H1 (cell line): ENCODE data around the gene DSE. TPM values are rescaled to one million over a fixed set of nuclear protein-coding genes. Genes with fewer than 3 reads are reported as not detected.

Experiments used
- CTCF ChIA-PET: fragments of 300-600 bp; sonication (Branson Sonifier 250); formaldehyde crosslinking; loops from one replicate; lab custom pipeline; 2021; ENCODE audit not compliant: partially characterized antibody; lab: Charles Lee
- POLR2A ChIA-PET: fragments of 300-600 bp; sonication (Branson Sonifier 250); formaldehyde crosslinking; loops from one replicate; lab custom pipeline; 2021; ENCODE audit warnings: inconsistent platforms; ENCODE audit not compliant: partially characterized antibody; lab: Charles Lee
- DNase-seq, 2 experiments: peaks; one replicate each; pipeline versions ENCODE4 v3.0.0 to v3.0.0-alpha.2; 2010 to 2022; ENCODE audit warnings: low spot score in 2 of 2, low read depth in 1 of 2, mixed read lengths in 1 of 2
- FAIRE-seq: peaks from 2 replicates; lab custom pipeline; 2011; peaks lifted over from hg19 to GRCh38; lab: Jason Lieb, UNC
- H2AFZ ChIP-seq: 2 replicates; pipeline ENCODE4 v1.8.1; 2012; ENCODE audit warnings: low read length, inconsistent platforms
- H2AK5ac ChIP-seq: 2 replicates; pipeline ENCODE4 v1.6.1; 2013; ENCODE audit warnings: low read depth, low read length
- H2BK120ac ChIP-seq: replicated peaks from 2 replicates; pipeline ENCODE3; 2013; ENCODE audit warnings: low read depth, low read length, inconsistent platforms
- H2BK12ac ChIP-seq: 2 replicates; pipeline ENCODE4 v1.6.1; 2013; ENCODE audit warnings: low read depth, low read length
- H2BK15ac ChIP-seq: 2 replicates; pipeline ENCODE4 v1.6.1; 2013; ENCODE audit warnings: low read length
- H2BK20ac ChIP-seq: 2 replicates; pipeline ENCODE4 v1.6.1; 2013; ENCODE audit warnings: low read length
- H2BK5ac ChIP-seq: 2 replicates; pipeline ENCODE4 v1.6.1; 2013; ENCODE audit warnings: low read depth, low read length
- H3K14ac ChIP-seq: 2 replicates; pipeline ENCODE4 v1.6.1; 2013; ENCODE audit warnings: inconsistent platforms; ENCODE audit not compliant: insufficient read length
- H3K18ac ChIP-seq: 2 replicates; pipeline ENCODE4 v1.6.1; 2013; ENCODE audit warnings: low read length; ENCODE audit errors: extremely low read depth
- H3K23ac ChIP-seq: 2 replicates; pipeline ENCODE4 v1.6.1; 2013; ENCODE audit warnings: inconsistent platforms; ENCODE audit not compliant: insufficient read length
- H3K23me2 ChIP-seq: 2 replicates; pipeline ENCODE4 v1.6.1; 2013; ENCODE audit warnings: low read depth, low read length
- H3K27ac ChIP-seq: 2 replicates; pipeline ENCODE4 v1.6.1; 2011; ENCODE audit warnings: low read depth, low read length, inconsistent platforms
- H3K27me3 ChIP-seq, 4 experiments: replicated peaks in 1 of 4; 1 replicate in 1 of 4; 2 replicates in 3 of 4; pipeline versions ENCODE4 v1.6.1 to v1.8.1; 2011 to 2013; ENCODE audit warnings: low read length in 3 of 4, mild to moderate bottlenecking in 3 of 4, inconsistent platforms in 2 of 4, mixed read lengths in 2 of 4, moderate library complexity in 1 of 4; ENCODE audit not compliant: control insufficient read depth in 3 of 4, insufficient read depth in 3 of 4; ENCODE audit errors: extremely low read depth in 1 of 4
- H3K36me3 ChIP-seq, 4 experiments: 2 replicates each; pipeline versions ENCODE4 v1.6.1 to v1.8.1; 2011 to 2013; ENCODE audit warnings: mild to moderate bottlenecking in 4 of 4, low read length in 3 of 4, moderate library complexity in 2 of 4, control low read depth in 1 of 4, inconsistent platforms in 1 of 4; ENCODE audit not compliant: insufficient read depth in 4 of 4, control insufficient read depth in 2 of 4
- H3K4ac ChIP-seq: replicated peaks from 2 replicates; pipeline ENCODE3; 2013; ENCODE audit warnings: low read length, low read depth, mixed read lengths, inconsistent platforms; ENCODE audit not compliant: insufficient read length
- H3K4me1 ChIP-seq, 4 experiments: replicated peaks in 1 of 4; 1 replicate in 1 of 4; 2 replicates in 3 of 4; pipeline versions ENCODE4 v1.6.1 to v1.8.1; 2011 to 2013; ENCODE audit warnings: low read length in 3 of 4, inconsistent platforms in 2 of 4, mixed read lengths in 1 of 4; ENCODE audit not compliant: insufficient read depth in 4 of 4, control insufficient read depth in 3 of 4
- H3K4me2 ChIP-seq, 2 experiments: 2 replicates each; pipeline versions ENCODE4 v1.6.1 to v1.8.1; 2011 to 2013; ENCODE audit warnings: low read depth in 2 of 2, low read length in 2 of 2, control low read depth in 1 of 2, inconsistent platforms in 1 of 2, mild to moderate bottlenecking in 1 of 2; ENCODE audit not compliant: insufficient read depth in 1 of 2
- H3K4me3 ChIP-seq, 4 experiments: fragments of 200-600, 300-600 bp in 1 of 4; sonication (generic), shearing (Covaris generic), sonication (Bioruptor Twin) in 1 of 4; 2 replicates each; pipeline versions ENCODE4 v1.5.1 to v1.8.1; 2011 to 2016; ENCODE audit warnings: low read length in 4 of 4, low read depth in 3 of 4, control low read depth in 2 of 4, inconsistent platforms in 2 of 4, mild to moderate bottlenecking in 2 of 4, mixed read lengths in 1 of 4, moderate library complexity in 1 of 4; ENCODE audit not compliant: insufficient read depth in 2 of 4; ENCODE audit errors: extremely low read depth in 1 of 4
- H3K56ac ChIP-seq: replicated peaks from 2 replicates; pipeline ENCODE3; 2013; ENCODE audit warnings: low read depth, mild to moderate bottlenecking, mixed read lengths, low read length, inconsistent platforms; ENCODE audit not compliant: insufficient read length
- H3K79me1 ChIP-seq: 2 replicates; pipeline ENCODE4 v1.6.1; 2013; ENCODE audit warnings: low read depth, low read length, control low read depth
- H3K79me2 ChIP-seq, 2 experiments: 2 replicates each; pipeline versions ENCODE4 v1.6.1 to v1.8.1; 2012 to 2013; ENCODE audit warnings: low read length in 2 of 2, mild to moderate bottlenecking in 2 of 2, inconsistent platforms in 1 of 2; ENCODE audit not compliant: insufficient read depth in 2 of 2, control insufficient read depth in 1 of 2
- H3K9ac ChIP-seq, 4 experiments: replicated peaks in 1 of 4; 1 replicate in 1 of 4; 2 replicates in 3 of 4; pipeline versions ENCODE4 v1.6.1 to v1.8.1; 2011 to 2013; ENCODE audit warnings: low read depth in 3 of 4, low read length in 3 of 4, control low read depth in 2 of 4, mild to moderate bottlenecking in 2 of 4, moderate library complexity in 2 of 4, inconsistent platforms in 1 of 4; ENCODE audit errors: extremely low read depth in 1 of 4
- H3K9me3 ChIP-seq, 2 experiments: 2 replicates each; pipeline versions ENCODE4 v1.6.1 to v1.8.1; 2012 to 2013; ENCODE audit warnings: mild to moderate bottlenecking in 2 of 2, moderate library complexity in 2 of 2, control low read depth in 1 of 2, inconsistent platforms in 1 of 2, low read depth in 1 of 2, low read length in 1 of 2, mixed read lengths in 1 of 2; ENCODE audit not compliant: insufficient read depth in 2 of 2
- H4K20me1 ChIP-seq, 2 experiments: replicated peaks in 1 of 2; 2 replicates each; pipeline versions ENCODE3 to v1.8.1; 2011 to 2013; ENCODE audit warnings: inconsistent platforms in 2 of 2, low read length in 2 of 2, mild to moderate bottlenecking in 1 of 2; ENCODE audit not compliant: insufficient read depth in 2 of 2, control insufficient read depth in 1 of 2
- H4K5ac ChIP-seq: 2 replicates; pipeline ENCODE4 v1.6.1; 2013; ENCODE audit warnings: low read length, low read depth, mixed read lengths, inconsistent platforms; ENCODE audit not compliant: insufficient read length
- H4K8ac ChIP-seq: 2 replicates; pipeline ENCODE4 v1.8.0; 2013; ENCODE audit warnings: mild to moderate bottlenecking, moderate library complexity, low read length, inconsistent platforms; ENCODE audit not compliant: insufficient read depth; ENCODE audit errors: extremely low read depth
- H4K91ac ChIP-seq: replicated peaks from 2 replicates; pipeline ENCODE3; 2013; ENCODE audit warnings: low read length, mixed read lengths, inconsistent platforms; ENCODE audit not compliant: insufficient read length
- CHD2 ChIP-seq: IDR thresholded peaks from 2 replicates; pipeline ENCODE4 v1.6.1; 2012; ENCODE audit warnings: low read length, improper control_type of control experiment
- HDAC2 ChIP-seq, 2 experiments: fragments of 300-600 bp in 1 of 2; sonication (generic) in 1 of 2; IDR thresholded peaks; 2 replicates each; pipeline ENCODE4 v1.6.1; 2011 to 2012; ENCODE audit warnings: low read depth in 2 of 2, low read length in 2 of 2, mild to moderate bottlenecking in 2 of 2, moderate library complexity in 2 of 2, borderline replicate concordance in 1 of 2, inconsistent platforms in 1 of 2
- SP1 ChIP-seq: IDR thresholded peaks from 2 replicates; pipeline ENCODE4 v1.6.1; 2011; ENCODE audit warnings: low read depth, low read length
- WGBS, 2 experiments: shearing (Covaris generic) in 1 of 2; methylation state at CpG; one replicate each; pipeline versions ENCODE4 v1.1.6 to v1.1.7; 2013 to 2015; ENCODE audit warnings: low lambda C conversion rate in 2 of 2, mixed read lengths in 2 of 2, inconsistent platforms in 1 of 2, low coverage in 1 of 2, missing lambda C conversion rate in 1 of 2; ENCODE audit not compliant: insufficient replicate concordance in 2 of 2, insufficient coverage in 1 of 2, insufficient read length in 1 of 2; ENCODE audit errors: extremely low coverage in 1 of 2, missing lambda C conversion rate in 1 of 2; 5-methylcytosine and 5-hydroxymethylcytosine counted together
- polyA plus RNA-seq, 7 experiments: library from polyadenylated mRNA; depleted of rRNA in 3 of 7; stranded (reverse) in 5 of 7; unstranded in 2 of 7; fragments of >200 nt in 5 of 7; fragments of 200-250 nt in 2 of 7; gene quantifications; 1 replicate in 5 of 7; 2 replicates in 1 of 7; 4 replicates in 1 of 7; pipeline versions ENCODE4 v1.2.1 to v1.2.3, GENCODE V29; 2011 to 2013; ENCODE audit warnings: missing spikeins in 2 of 7, mixed read lengths in 2 of 7
- total RNA-seq: library from RNA; stranded (reverse); fragmentation: NEBNext Ultra II Directional; extraction: Animal tissue kit (Norgen Biotek cat#: 25700); gene quantifications from 2 replicates; pipeline ENCODE4 v1.2.1, GENCODE V29; 2021

The DSE gene
- total and polyA plus RNA-seq, 2 of the 8 experiments (the other 6 are each of a cell fraction or from before 2014, with no cell fraction given): 32.5 to 94.4 TPM

DNA sequence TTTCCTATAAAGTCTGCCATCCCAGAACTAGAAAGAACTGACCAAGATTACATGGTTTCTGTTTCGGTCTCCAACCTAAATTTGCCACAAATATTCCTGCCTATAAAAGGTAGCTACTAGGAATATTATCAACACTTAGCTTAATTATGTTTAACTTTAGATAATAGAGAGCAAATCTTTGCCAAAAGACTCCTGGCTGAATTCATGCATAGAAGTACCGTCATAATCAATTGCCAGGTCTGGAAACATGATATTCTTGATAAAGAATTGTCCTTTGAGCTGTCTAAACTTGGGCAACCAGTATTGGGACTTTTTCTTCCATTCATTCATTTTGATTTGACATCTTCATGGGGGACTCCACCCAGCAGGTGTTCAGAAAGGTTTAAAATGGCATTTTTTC is 112.9 kb downstream of the DSE start:
- WGBS, 2 experiments: 90% methylated on average over 2 of the region's 2 CpGs; no CpG with 5 or more reads in 1 of the 2 experiments
- DNase-seq: no peak
- Histone ChIP-seq H3K4me3 (no peak overlapping the region), H3K27me3 (no peaks in the 10 kb centered on the region), H4K8ac (no peak overlapping the region), H2BK5ac (no peak overlapping the region), H3K36me3 (no peaks in the 10 kb centered on the region), H3K79me1 (no peaks in the 10 kb centered on the region), H2BK20ac (no peak overlapping the region), H3K9me3 (no peaks in the 10 kb centered on the region), H3K79me2 (no peaks in the 10 kb centered on the region), H3K56ac (no peak overlapping the region), H2BK12ac (no peak overlapping the region), H2BK120ac (no peak overlapping the region), H3K9ac (no peak overlapping the region), H3K14ac (no peak overlapping the region), H3K4me1 (no peaks in the 10 kb centered on the region), H3K4me2 (no peak overlapping the region), H4K5ac (no peak overlapping the region), H3K18ac (no peak overlapping the region), H2BK15ac (no peak overlapping the region), H4K20me1 (no peaks in the 10 kb centered on the region), H3K23me2 (no peaks in the 10 kb centered on the region), H4K91ac (no peak overlapping the region), H3K27ac (no peak overlapping the region), H3K23ac (no peak overlapping the region), H2AK5ac (no peak overlapping the region), H2AFZ (no peak overlapping the region), H3K4ac (no peak overlapping the region)
- POLR2A ChIA-PET: no interaction called here
- TF ChIP-seq SP1 (no peak), HDAC2 (IDR thresholded peaks at IDR 0.05; ENCODE audit: borderline replicate concordance in 1 of 2, low read depth in 2 of 2, low read length in 2 of 2) (no peak), CHD2 (no peak)
- CTCF ChIA-PET: interaction anchor here (1.0 to 2.7 kb wide), 2 partner anchors 15 to 195 kb away, joined by 4 to 11 read pairs; no protein-coding TSS in a partner anchor
- no peak for FAIRE-seq
